K562 (cell line): ENCODE results near the gene DTNBP1. TPM values are rescaled to one million over a fixed set of nuclear protein-coding genes. Genes with fewer than 3 reads are reported as not detected.

Experiments used
- CCAR2 ChIP-seq: fragments of 200-400 bp; formaldehyde crosslinking; IDR thresholded peaks from 2 replicates; pipeline ENCODE4 v1.6.1; 2017; ENCODE audit warnings: mild to moderate bottlenecking, low read depth, low read length
- CHD4 ChIP-seq: fragments of 200-600 bp; sonication (generic); IDR thresholded peaks from 3 replicates; pipeline ENCODE4 v1.6.1; 2012; ENCODE audit warnings: low read depth, mild to moderate bottlenecking, mixed read lengths, low read length, inconsistent platforms; ENCODE audit not compliant: insufficient read depth, insufficient replicate concordance, poor library complexity, severe bottlenecking
- COPS2 ChIP-seq: fragments of 450-650 bp; conservative IDR thresholded peaks from 2 replicates; pipeline ENCODE4 v1.6.1; 2016; ENCODE audit warnings: mild to moderate bottlenecking, moderate library complexity
- DIDO1 ChIP-seq: fragments of 450-650 bp; IDR thresholded peaks from 2 replicates; pipeline ENCODE4 v1.6.1; 2016; ENCODE audit warnings: low read depth, missing biosample characterization, missing genetic modification characterization
- GTF2A2 ChIP-seq: IDR thresholded peaks from 2 replicates; pipeline ENCODE4 v1.6.1; 2016; ENCODE audit warnings: mild to moderate bottlenecking, missing genetic modification characterization, missing compliant biosample characterization
- LARP7 ChIP-seq: fragments of 450-650 bp; IDR thresholded peaks from 2 replicates; pipeline ENCODE4 v1.6.1; 2016
- MCM3 ChIP-seq: fragments of 450-650 bp; IDR thresholded peaks from 2 replicates; pipeline ENCODE4 v1.6.1; 2016
- PPARD ChIP-seq: fragments of 250-450 bp; sonication (Bioruptor Pico); IDR thresholded peaks from 2 replicates; pipeline ENCODE4 v1.8.0; 2022; ENCODE audit warnings: inconsistent platforms, mild to moderate bottlenecking, moderate library complexity
- PRMT5 ChIP-seq: sonication (generic); formaldehyde crosslinking; IDR thresholded peaks from 2 replicates; pipeline ENCODE4 v1.5.0; 2020; ENCODE audit warnings: missing genetic modification reagents
- RBFOX2 ChIP-seq: fragments of 200-400 bp; formaldehyde crosslinking; IDR thresholded peaks from 2 replicates; pipeline ENCODE4 v1.6.1; 2017; ENCODE audit warnings: low read depth, mild to moderate bottlenecking, low read length, moderate library complexity
- RBM39 ChIP-seq: fragments of 200-400 bp; formaldehyde crosslinking; optimal IDR thresholded peaks from 2 replicates; pipeline ENCODE3; 2018; ENCODE audit warnings: low read depth, low read length
- RREB1 ChIP-seq: fragments of 250-450 bp; sonication (Bioruptor Pico); IDR thresholded peaks from 2 replicates; pipeline ENCODE4 v1.4.0; 2020
- SETDB1 ChIP-seq: IDR thresholded peaks from one replicate; pipeline ENCODE4 v1.6.1; 2012; ENCODE audit warnings: low read length, control low read depth, inconsistent platforms
- SMAD4 ChIP-seq: fragments of 250-450 bp; sonication (Bioruptor Pico); conservative IDR thresholded peaks from 2 replicates; pipeline ENCODE4 v1.8.0; 2021; ENCODE audit warnings: inconsistent platforms, mild to moderate bottlenecking, moderate library complexity
- SMC3 ChIP-seq: conservative IDR thresholded peaks from 2 replicates; pipeline ENCODE4 v1.6.1; 2011; ENCODE audit warnings: low read depth, low read length, improper control_type of control experiment; ENCODE audit not compliant: insufficient read depth
- SRSF3 ChIP-seq: fragments of 200-400 bp; formaldehyde crosslinking; IDR thresholded peaks from 2 replicates; pipeline ENCODE4 v1.6.1; 2016; ENCODE audit warnings: mild to moderate bottlenecking, low read length, moderate library complexity; ENCODE audit not compliant: insufficient read depth
- TRIM24 ChIP-seq, 2 experiments: fragments of 450-650 bp; IDR thresholded peaks; 2 replicates each; pipeline ENCODE4 v1.6.1; 2016
- ZBTB17 ChIP-seq: fragments of 450-650 bp; formaldehyde crosslinking; IDR thresholded peaks from 2 replicates; pipeline ENCODE4 v1.4.0; 2020; ENCODE audit warnings: mild to moderate bottlenecking
- ZFX ChIP-seq: sonication (generic); formaldehyde crosslinking; IDR thresholded peaks from 2 replicates; pipeline ENCODE4 v1.8.0; 2022; ENCODE audit warnings: mild to moderate bottlenecking, missing genetic modification reagents, moderate library complexity
- ZNF23 ChIP-seq: fragments of 250-450 bp; sonication (Bioruptor Pico); IDR thresholded peaks from 2 replicates; pipeline ENCODE4 v1.4.0; 2020; ENCODE audit warnings: mild to moderate bottlenecking
- ZNF24 ChIP-seq: fragments of 450-650 bp; IDR thresholded peaks from 2 replicates; pipeline ENCODE4 v1.6.1; 2016
- ZNF584 ChIP-seq: fragments of 200-800 bp; sonication (Bioruptor generic); IDR thresholded peaks from 2 replicates; pipeline ENCODE4 v1.6.1; 2016; ENCODE audit warnings: low read depth, mild to moderate bottlenecking, missing genetic modification characterization, missing compliant biosample characterization
- ZNF75A ChIP-seq: fragments of 450-650 bp; formaldehyde crosslinking; IDR thresholded peaks from 2 replicates; pipeline ENCODE4 v1.4.0; 2020; ENCODE audit warnings: mild to moderate bottlenecking
- polyA plus RNA-seq, 8 experiments: library from polyadenylated mRNA; depleted of rRNA in 4 of 8; stranded (reverse) in 5 of 8; unstranded in 3 of 8; fragments of >200 nt; fragmentation: Nextera tagmentation in 2 of 8; fragmentation: Illumina TruSeq in 1 of 8; extraction: Ambion mirVana in 2 of 8; extraction: Trizol in 1 of 8; gene quantifications; 2 replicates each; pipeline versions ENCODE4 v1.2.1 to v1.2.3, GENCODE V29; 2011 to 2014; ENCODE audit warnings: inconsistent platforms in 1 of 8, missing spikeins in 1 of 8
- total RNA-seq, 7 experiments: library from RNA; depleted of rRNA in 6 of 7; stranded (reverse); fragments of >200 nt in 6 of 7; fragmentation: Illumina TruSeq in 2 of 7; extraction: Trizol in 2 of 7; gene quantifications; 2 replicates each; pipeline versions ENCODE4 v1.2.1 to v1.2.3, GENCODE V29; 2011 to 2021; ENCODE audit warnings: low replicate concordance in 1 of 7
- TF ChIP-seq, protein P1 (sequence below), 2 experiments: fragments of 450-650 bp; conservative IDR thresholded peaks; 2 replicates each; pipeline ENCODE4 v1.6.1; 2017; ENCODE audit warnings: mild to moderate bottlenecking in 2 of 2, moderate library complexity in 2 of 2

Gene DTNBP1
- total and polyA plus RNA-seq, 9 of the 15 experiments (the other 6 are each of a cell fraction or from before 2014, with no cell fraction given), result 16.7 to 54.5 (median 21.4) TPM

DNA sequence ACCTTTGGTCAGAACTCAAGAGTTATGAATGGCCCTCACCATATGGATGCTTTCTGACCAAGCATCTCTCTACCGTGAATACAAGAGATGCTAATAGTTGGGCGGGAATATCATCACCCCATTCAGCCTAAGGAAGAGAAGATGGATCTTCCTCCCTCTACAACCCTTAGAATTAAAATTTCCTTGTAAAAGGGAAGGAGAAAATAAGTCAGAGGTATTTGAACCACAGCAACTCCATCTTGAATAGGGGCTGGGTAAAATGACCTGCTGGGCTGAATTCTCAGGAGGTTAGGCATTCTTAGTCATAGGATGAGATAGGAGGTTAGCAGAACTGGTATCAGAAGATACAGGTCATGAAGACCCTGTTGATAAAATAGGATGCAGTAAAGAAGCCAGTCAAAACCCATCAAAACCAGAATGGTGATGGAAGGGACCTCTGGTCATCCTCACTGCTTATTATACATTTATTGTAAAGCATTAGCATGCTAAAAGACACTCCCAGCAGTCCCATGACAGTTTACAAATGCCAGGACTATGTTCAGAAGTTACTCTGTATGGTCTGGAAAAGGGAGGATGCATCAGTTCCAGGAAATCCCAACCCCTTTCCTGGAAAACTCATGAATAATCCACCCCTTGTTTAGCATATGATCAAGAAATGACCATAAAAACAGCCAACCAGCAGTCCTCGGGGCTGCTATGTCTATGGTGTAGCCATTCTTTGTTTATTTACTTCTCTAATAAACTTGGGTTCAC, 101.2 kb downstream of the DTNBP1 start (continued):
- TF ChIP-seq RREB1 (CRISPR knock-in tag), result no peak
- no peak for TF ChIP-seq ZFX (CRISPR knock-in tag)
- TF ChIP-seq SETDB1, result no peak
- TF ChIP-seq ZBTB17 (CRISPR knock-in tag), result 0 out of 2 replicates have a peak, but pooled peaks have one; percentile 49
- no peak for TF ChIP-seq LARP7
- TF ChIP-seq SRSF3, result no peak
- no peak for TF ChIP-seq RBFOX2
- no peak; the same call in 1 of the 2 replicates for TF ChIP-seq ZNF584
- TF ChIP-seq MCM3, result no peak
- peak; percentile 61 for TF ChIP-seq DIDO1 (tag)
- no peak for TF ChIP-seq PRMT5 (CRISPR knock-in tag)
- TF ChIP-seq RBM39, result no peak
- no peak for TF ChIP-seq SMC3
- TF ChIP-seq ZNF23 (CRISPR knock-in tag), result no peak
- TF ChIP-seq, protein P1, sequence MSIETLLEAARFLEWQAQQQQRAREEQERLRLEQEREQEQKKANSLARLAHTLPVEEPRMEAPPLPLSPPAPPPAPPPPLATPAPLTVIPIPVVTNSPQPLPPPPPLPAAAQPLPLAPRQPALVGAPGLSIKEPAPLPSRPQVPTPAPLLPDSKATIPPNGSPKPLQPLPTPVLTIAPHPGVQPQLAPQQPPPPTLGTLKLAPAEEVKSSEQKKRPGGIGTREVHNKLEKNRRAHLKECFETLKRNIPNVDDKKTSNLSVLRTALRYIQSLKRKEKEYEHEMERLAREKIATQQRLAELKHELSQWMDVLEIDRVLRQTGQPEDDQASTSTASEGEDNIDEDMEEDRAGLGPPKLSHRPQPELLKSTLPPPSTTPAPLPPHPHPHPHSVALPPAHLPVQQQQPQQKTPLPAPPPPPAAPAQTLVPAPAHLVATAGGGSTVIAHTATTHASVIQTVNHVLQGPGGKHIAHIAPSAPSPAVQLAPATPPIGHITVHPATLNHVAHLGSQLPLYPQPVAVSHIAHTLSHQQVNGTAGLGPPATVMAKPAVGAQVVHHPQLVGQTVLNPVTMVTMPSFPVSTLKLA (conservative IDR thresholded peaks at IDR 0.05), result no peak
- TF ChIP-seq GTF2A2, result peak; percentile 69; the same call in 1 of the 2 replicates
- no peak for TF ChIP-seq CHD4
- no peak for TF ChIP-seq PPARD (CRISPR knock-in tag)
- no peak for TF ChIP-seq COPS2
- TF ChIP-seq SMAD4 (CRISPR knock-in tag), result peak; percentile 79
- no peak for TF ChIP-seq CCAR2
- TF ChIP-seq ZNF75A (CRISPR knock-in tag), result no peak
- TF ChIP-seq TRIM24 (IDR thresholded peaks at IDR 0.05), result no peak
- no peak for TF ChIP-seq ZNF24
